GM21447 (cell line): ENCODE measurements around the gene MDH2.
"Not testable (repeated sequence)": the region's sequence is repeated elsewhere in the genome, so short reads cannot be mapped to it uniquely, and the experiment has no call there.

ENCODE experiments used
- ATAC-seq: cut with Tn5 transposase; IDR thresholded peaks from one replicate; pipeline ENCODE4 v1.9.1; 2021; ENCODE audit not compliant: unreplicated experiment

MDH2 gene

GRCh38 chr7:76106893-76107292 lies 59.0 kb downstream of the MDH2 start:
- no peak for ATAC-seq

GRCh38 chr7:76108540-76109233 lies 60.8 kb downstream of the MDH2 start:
- no peak for ATAC-seq

- not testable (repeated sequence) for ATAC-seq
These were observed 65.2 kb downstream of the MDH2 start for GRCh38 chr7:76113042-76113630.

- not testable (repeated sequence) for ATAC-seq
These were observed 66.8 kb downstream of the MDH2 start for GRCh38 chr7:76114742-76115141.
